NT2/D1 (cell line): Measurements from ENCODE around the gene ADM2.

ENCODE experiments used
- DNase-seq: peaks from one replicate; pipeline ENCODE4 v3.0.0-alpha.2; 2011; ENCODE audit warnings: low read depth, low spot score
- H3K27me3 ChIP-seq: 2 replicates; pipeline ENCODE4 v1.6.0; 2011; ENCODE audit warnings: mild to moderate bottlenecking; ENCODE audit not compliant: insufficient read length, insufficient read depth
- H3K36me3 ChIP-seq: 2 replicates; pipeline ENCODE4 v1.6.1; 2011; ENCODE audit warnings: mild to moderate bottlenecking, low read length, mixed read lengths; ENCODE audit not compliant: insufficient read depth, insufficient read length
- H3K4me1 ChIP-seq: 2 replicates; pipeline ENCODE4 v1.5.1; 2011; ENCODE audit not compliant: insufficient read depth, insufficient read length
- H3K4me3 ChIP-seq: 2 replicates; pipeline ENCODE4 v1.5.1; 2011; ENCODE audit warnings: low read depth; ENCODE audit not compliant: insufficient read length
- H3K9ac ChIP-seq: 2 replicates; pipeline ENCODE4 v1.6.0; 2011; ENCODE audit warnings: low read depth; ENCODE audit not compliant: insufficient read length
- H3K9me3 ChIP-seq: 2 replicates; pipeline ENCODE4 v1.5.1; 2011; ENCODE audit warnings: mild to moderate bottlenecking, low read length; ENCODE audit not compliant: insufficient read depth
- SUZ12 ChIP-seq: IDR thresholded peaks from 2 replicates; pipeline ENCODE4 v1.6.1; 2011; ENCODE audit not compliant: insufficient read length, insufficient read depth; ENCODE audit errors: extremely low read depth
- YY1 ChIP-seq: IDR thresholded peaks from 2 replicates; pipeline ENCODE4 v1.6.1; 2011; ENCODE audit not compliant: insufficient read length, insufficient read depth
- ZNF274 ChIP-seq: IDR thresholded peaks from 2 replicates; pipeline ENCODE4 v1.6.1; 2011; ENCODE audit warnings: mild to moderate bottlenecking, low read depth, low read length

ADM2 gene

DNA sequence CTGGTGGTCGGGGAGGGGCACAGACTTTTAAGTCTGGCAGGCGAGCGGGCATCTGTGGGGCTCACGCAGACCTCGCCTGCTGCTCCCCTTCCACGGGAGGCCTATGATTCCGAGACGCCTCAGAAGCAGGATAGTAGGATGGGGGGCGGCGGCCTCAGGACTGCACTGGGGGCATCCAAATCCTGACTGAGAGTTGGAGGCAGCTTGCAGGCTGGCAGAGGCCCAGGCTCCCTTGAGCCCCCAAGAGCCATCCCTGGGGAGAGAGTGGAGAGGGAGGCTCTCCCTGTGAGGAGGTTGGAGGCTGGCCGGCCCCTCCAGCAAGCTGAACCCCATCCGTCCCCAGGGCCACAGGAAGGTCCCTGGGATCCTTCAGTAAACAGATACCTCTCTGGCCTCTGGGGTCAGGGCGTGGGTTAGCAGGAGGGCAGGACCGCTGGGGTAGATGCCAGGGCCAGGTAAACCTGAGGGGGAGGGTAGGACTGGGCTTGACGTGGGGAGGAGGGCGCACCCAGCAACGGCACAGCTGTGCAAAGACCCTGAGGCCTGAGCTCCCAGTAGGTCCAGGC is 39.8 kb upstream of the ADM2 start:
- TF ChIP-seq SUZ12 (no peak), ZNF274 (no peak), YY1 (no peak)
- peaks cover 80% of the 10 kb centered on the region for H3K36me3 ChIP-seq
- no peak overlapping the region for H3K4me3 ChIP-seq
- no peak overlapping the region for H3K9ac ChIP-seq
- H3K9me3 ChIP-seq, result no peaks in the 10 kb centered on the region
- H3K4me1 ChIP-seq, result peaks cover 2% of the 10 kb centered on the region
- H3K27me3 ChIP-seq, result no peaks in the 10 kb centered on the region
- DNase-seq, result no peak

DNA sequence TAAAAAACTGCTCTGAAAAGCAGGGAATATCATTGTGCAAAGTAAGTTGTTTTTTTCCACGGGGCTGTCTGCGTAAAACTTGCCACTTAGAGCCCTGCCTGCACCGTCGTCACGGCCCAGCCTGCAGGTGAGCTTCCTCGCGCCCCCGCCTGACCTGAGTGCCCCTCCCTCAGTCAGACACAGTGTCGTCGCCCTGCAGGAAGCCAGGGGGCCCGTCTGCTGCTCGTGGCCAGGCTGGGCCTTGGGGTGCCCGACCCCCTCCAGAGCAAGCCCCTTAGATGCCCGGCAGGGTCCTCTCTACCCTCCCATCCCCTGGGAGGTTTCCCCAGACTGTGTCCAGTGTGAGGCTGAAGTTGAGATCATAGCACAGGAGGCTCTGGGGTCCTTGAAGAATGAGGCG is 38.1 kb upstream of the ADM2 start:
- TF ChIP-seq YY1 (no peak), SUZ12 (no peak), ZNF274 (no peak)
- no peak for DNase-seq
- no peaks in the 10 kb centered on the region for H3K27me3 ChIP-seq
- H3K36me3 ChIP-seq, result peaks cover 76% of the 10 kb centered on the region
- H3K9me3 ChIP-seq, result no peaks in the 10 kb centered on the region
- H3K4me1 ChIP-seq, result peaks cover 2% of the 10 kb centered on the region
- no peak overlapping the region for H3K9ac ChIP-seq
- no peak overlapping the region for H3K4me3 ChIP-seq

DNA sequence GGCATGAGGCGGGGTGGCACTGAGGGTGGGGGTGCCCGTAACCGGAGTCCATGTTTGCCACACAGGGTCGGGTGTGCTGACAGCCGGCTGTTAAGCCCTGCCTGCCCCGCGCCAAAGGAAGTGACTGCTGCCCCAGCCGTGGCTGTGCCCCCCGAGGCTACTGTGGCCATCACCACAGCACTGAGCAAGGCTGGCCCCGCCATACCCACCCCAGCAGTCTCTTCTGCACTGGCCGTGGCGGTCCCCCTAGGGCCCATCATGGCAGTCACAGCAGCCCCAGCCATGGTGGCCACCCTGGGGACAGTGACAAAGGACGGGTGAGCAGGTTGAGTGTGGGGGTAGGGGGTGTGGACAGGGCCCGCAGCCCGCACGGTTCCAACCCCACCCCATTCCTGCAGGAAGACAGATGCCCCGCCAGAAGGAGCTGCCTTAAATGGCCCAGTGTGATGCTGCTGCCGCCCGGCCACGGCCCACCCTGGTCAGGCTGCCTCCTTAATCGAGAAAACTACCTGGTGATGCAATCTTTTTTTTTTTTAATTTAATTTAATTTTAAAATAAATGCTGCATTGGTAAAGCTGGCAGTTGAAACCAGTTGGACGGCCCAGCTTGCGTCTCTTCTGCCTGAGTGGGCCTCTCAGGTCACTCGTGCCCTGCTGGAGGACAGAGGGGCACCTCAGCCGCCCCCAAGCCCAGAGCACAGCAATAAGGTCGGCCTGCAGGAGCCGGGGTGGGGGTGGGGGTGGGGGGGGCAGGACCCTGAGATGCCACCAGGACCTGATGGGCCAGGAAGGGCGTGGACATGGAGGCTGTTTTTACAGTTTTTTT is 37.3 kb upstream of the ADM2 start:
- Histone ChIP-seq H3K9me3 (no peaks in the 10 kb centered on the region), H3K36me3 (peaks cover 77% of the 10 kb centered on the region), H3K27me3 (no peaks in the 10 kb centered on the region), H3K4me3 (no peak overlapping the region), H3K4me1 (peaks cover 2% of the 10 kb centered on the region), H3K9ac (no peak overlapping the region)
- no peak for TF ChIP-seq YY1
- TF ChIP-seq ZNF274, result no peak
- no peak for TF ChIP-seq SUZ12
- no peak for DNase-seq

DNA sequence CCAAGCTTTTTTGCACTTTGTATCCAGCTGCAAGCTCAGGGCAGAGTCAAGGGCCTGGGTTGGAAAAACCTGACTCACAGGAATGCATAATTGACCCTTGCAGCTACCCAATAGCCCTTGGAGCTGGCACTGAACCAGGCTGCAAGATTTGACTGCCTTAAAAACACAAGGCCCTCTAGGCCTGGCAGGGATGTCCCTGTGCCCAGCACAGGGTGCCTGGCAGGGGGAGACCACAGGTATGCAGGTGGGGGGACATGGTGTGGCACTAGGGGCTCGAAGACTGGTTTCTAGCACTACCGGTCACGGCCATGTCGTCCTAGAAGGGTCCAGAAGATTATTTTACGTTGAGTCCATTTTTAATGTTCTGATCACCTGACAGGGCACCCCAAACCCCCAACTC is 36.7 kb upstream of the ADM2 start:
- peaks cover 72% of the 10 kb centered on the region for H3K36me3 ChIP-seq
- no peaks in the 10 kb centered on the region for H3K27me3 ChIP-seq
- no peak overlapping the region for H3K9ac ChIP-seq
- H3K4me1 ChIP-seq, result peaks cover 2% of the 10 kb centered on the region
- H3K4me3 ChIP-seq, result no peak overlapping the region
- no peaks in the 10 kb centered on the region for H3K9me3 ChIP-seq
- TF ChIP-seq ZNF274 (no peak), SUZ12 (no peak), YY1 (no peak)
- no peak for DNase-seq

DNA sequence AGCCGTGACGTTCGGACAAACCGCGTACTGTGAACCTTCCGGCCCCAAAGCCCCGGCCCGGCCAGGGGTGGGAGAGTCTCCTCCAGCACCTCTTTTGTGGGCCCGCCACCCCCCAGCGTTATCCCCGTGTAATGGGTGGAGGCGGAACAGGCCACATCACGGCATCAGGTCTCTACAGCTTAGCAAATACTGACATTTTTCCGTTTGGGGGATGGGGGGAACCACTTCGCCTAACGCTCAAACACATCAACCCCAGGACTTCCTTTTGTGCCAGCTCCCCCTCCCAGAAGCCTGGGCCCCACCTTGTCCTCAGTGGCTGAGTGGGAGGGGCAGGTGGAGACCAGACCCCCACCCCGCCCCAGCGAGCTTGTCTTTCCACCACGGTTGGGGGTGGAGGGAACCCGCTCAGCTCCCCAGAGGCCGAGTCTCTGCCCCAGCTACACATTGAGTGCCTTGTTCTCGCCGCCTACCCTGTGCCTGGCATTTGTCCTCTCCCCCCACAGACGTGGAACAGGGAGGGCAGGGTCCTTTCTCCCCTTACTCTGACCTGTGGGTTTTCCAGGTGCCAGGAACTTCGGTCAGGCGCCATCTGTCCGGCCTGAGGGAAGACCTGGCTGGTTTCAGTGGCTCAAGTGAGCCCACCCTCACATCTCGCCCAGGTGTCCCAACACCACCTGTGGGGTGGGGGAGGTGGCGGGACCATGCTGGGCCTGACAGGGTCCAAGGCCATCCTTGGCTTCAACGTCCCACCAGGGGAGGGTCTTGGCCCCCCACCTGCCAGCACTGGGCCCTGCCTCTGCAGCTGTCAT is 36.1 kb upstream of the ADM2 start:
- H3K9me3 ChIP-seq, result no peaks in the 10 kb centered on the region
- H3K36me3 ChIP-seq, result peaks cover 70% of the 10 kb centered on the region
- no peak for DNase-seq
- H3K27me3 ChIP-seq, result no peaks in the 10 kb centered on the region
- no peak overlapping the region for H3K9ac ChIP-seq
- no peak overlapping the region for H3K4me3 ChIP-seq
- peaks cover 2% of the 10 kb centered on the region for H3K4me1 ChIP-seq
- TF ChIP-seq ZNF274 (no peak), SUZ12 (no peak), YY1 (no peak)

DNA sequence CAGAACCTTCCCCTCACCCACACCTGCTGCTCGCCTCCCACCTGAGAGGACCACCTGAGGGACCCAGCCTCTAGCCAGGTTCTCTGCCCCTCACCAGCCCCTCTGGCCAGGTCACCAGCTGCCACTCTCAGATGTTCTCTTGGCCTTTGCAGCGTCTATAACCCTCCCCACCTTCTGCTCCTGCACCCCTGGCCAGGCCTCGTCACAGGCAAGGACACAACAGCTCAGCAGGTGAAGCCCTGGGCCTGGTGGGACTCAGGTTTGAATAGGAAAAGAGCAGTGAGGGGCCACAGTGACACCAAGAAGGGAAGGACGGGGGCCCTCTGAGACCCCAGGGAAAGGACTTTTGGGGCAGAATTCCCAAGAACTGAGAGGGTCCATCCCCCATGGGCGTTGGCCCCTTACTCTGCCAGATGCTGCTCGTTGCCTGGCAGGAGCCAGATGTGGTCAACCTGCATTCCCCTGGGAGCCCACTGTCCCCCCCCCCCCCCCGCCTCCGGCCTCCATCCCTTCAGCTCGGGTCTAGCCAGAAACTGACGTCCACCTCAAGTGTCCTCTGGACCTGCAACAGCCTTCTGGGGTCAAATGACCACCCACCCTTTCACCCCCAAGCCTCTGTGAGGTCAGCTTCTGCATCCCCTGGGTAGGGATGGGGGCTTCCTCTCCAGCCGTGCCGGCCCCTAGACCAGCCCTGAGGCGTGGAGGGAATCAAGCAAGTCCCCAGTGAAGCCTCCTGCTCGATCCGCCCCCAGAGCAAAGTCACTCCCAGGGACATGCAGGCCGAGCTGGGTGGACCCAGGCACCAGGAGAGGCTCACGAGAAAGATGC is 35.2 kb upstream of the ADM2 start:
- H3K4me3 ChIP-seq, result no peak overlapping the region
- peaks cover 67% of the 10 kb centered on the region for H3K36me3 ChIP-seq
- H3K27me3 ChIP-seq, result no peaks in the 10 kb centered on the region
- H3K4me1 ChIP-seq, result peaks cover 2% of the 10 kb centered on the region
- H3K9ac ChIP-seq, result no peak overlapping the region
- TF ChIP-seq YY1, result no peak
- no peak for TF ChIP-seq SUZ12
- no peak for TF ChIP-seq ZNF274
- no peak for DNase-seq
- no peaks in the 10 kb centered on the region for H3K9me3 ChIP-seq
